ENCODE results near the gene STPG4. TPM values are rescaled to one million over a fixed set of nuclear protein-coding genes. Genes with fewer than 3 reads are reported as not detected.

Gene STPG4
- total RNA-seq, 1 donor from 2014 or later: not detected

- no peak for DNase-seq (ENCODE audit: low spot score)
- ATAC-seq: peak; percentile 78
Measured at GRCh38 chr2:47058003-47058931, 96.8 kb downstream of the STPG4 start.

GRCh38 chr2:47057687-47058002 lies 97.5 kb downstream of the STPG4 start:
- ATAC-seq (no peak), DNase-seq (ENCODE audit: low spot score) (no peak)

GRCh38 chr2:47056868-47057686 lies 98.0 kb downstream of the STPG4 start:
- DNase-seq (ENCODE audit: low spot score) (no peak), ATAC-seq (peak; percentile 53)

- no peak for ATAC-seq
Measured at GRCh38 chr2:47056374-47056773, 98.7 kb downstream of the STPG4 start.

GRCh38 chr2:47054868-47055267 lies 100.2 kb downstream of the STPG4 start:
- ATAC-seq: no peak
- DNase-seq (ENCODE audit: low spot score): no peak

More at GRCh38 chr2:47056374-47056773, 98.7 kb downstream of the STPG4 start:
- DNase-seq (ENCODE audit: low spot score): no peak

- ATAC-seq: no peak
- DNase-seq (ENCODE audit: low spot score): no peak
Measured at GRCh38 chr2:47054036-47054555, 101.0 kb downstream of the STPG4 start.

GRCh38 chr2:47052847-47053246 lies 102.3 kb downstream of the STPG4 start:
- DNase-seq (ENCODE audit: low spot score) (no peak), ATAC-seq (no peak)

GRCh38 chr2:47051562-47051961 lies 103.5 kb downstream of the STPG4 start:
- ATAC-seq: no peak

GRCh38 chr2:47050762-47051161 lies 104.3 kb downstream of the STPG4 start:
- DNase-seq (ENCODE audit: low spot score) (no peak), ATAC-seq (no peak)

More at GRCh38 chr2:47051562-47051961, 103.5 kb downstream of the STPG4 start:
- DNase-seq (ENCODE audit: low spot score): no peak

- ATAC-seq (peak; percentile 84), DNase-seq (ENCODE audit: low spot score) (no peak)
Measured at GRCh38 chr2:47050021-47050760, 104.9 kb downstream of the STPG4 start.

- ATAC-seq (peak; percentile 23), DNase-seq (ENCODE audit: low spot score) (no peak)
Measured at GRCh38 chr2:47049502-47049901, 105.6 kb downstream of the STPG4 start.

- DNase-seq (ENCODE audit: low spot score): no peak
Measured at GRCh38 chr2:47048801-47049480, 106.2 kb downstream of the STPG4 start.

GRCh38 chr2:47046271-47046670 lies 108.8 kb downstream of the STPG4 start:
- ATAC-seq: no peak
- DNase-seq (ENCODE audit: low spot score): no peak

More at GRCh38 chr2:47048801-47049480, 106.2 kb downstream of the STPG4 start:
- ATAC-seq: peak; percentile 12

- DNase-seq (ENCODE audit: low spot score) (no peak), ATAC-seq (no peak)
Measured at GRCh38 chr2:47043891-47044239, 111.2 kb downstream of the STPG4 start.

- peak; percentile 4 for ATAC-seq
- no peak for DNase-seq (ENCODE audit: low spot score)
Measured at GRCh38 chr2:47043142-47043890, 111.8 kb downstream of the STPG4 start.

- no peak for ATAC-seq
- no peak for DNase-seq (ENCODE audit: low spot score)
Measured at GRCh38 chr2:47041891-47042684, 113.0 kb downstream of the STPG4 start.

- ATAC-seq: peak; percentile 75
Measured at GRCh38 chr2:47041063-47041462, 114.0 kb downstream of the STPG4 start.

GRCh38 chr2:47040651-47041050 lies 114.5 kb downstream of the STPG4 start:
- DNase-seq (ENCODE audit: low spot score) (peak; percentile 90), ATAC-seq (peak; percentile 90)

More at GRCh38 chr2:47041063-47041462, 114.0 kb downstream of the STPG4 start:
- peak; percentile 70 for DNase-seq (ENCODE audit: low spot score)

All from left lobe of liver (tissue), 2 donors.